Right atrium auricular region (tissue), 2 donors: Measurements from ENCODE around the gene SPATC1L. TPM values are rescaled to one million over a fixed set of nuclear protein-coding genes. Genes with fewer than 3 reads are reported as not detected.
"Not testable (repeated sequence)": the region's sequence is repeated elsewhere in the genome, so short reads cannot be mapped to it uniquely, and the experiment has no call there.

ENCODE experiments used
- DNase-seq: peaks from one replicate; pipeline ENCODE4 v3.0.0-alpha.2; 2019; ENCODE audit warnings: low spot score
- H3K27ac ChIP-seq, 2 donors: fragments of 200-600 bp; sonication (generic); 1 replicate in 1 of 2; 2 replicates in 1 of 2; pipeline ENCODE4 v1.5.1; 2016 to 2019
- H3K27me3 ChIP-seq, 2 donors: fragments of 200-600 bp; sonication (generic); one replicate each; pipeline versions ENCODE4 v1.5.1 to v1.6.0; 2017 to 2019
- H3K36me3 ChIP-seq: fragments of 200-600 bp; sonication (generic); one replicate; pipeline ENCODE4 v1.5.1; 2016
- H3K4me1 ChIP-seq, 2 donors: fragments of 200-600 bp; sonication (generic); one replicate each; pipeline versions ENCODE4 v1.5.1 to v1.6.0; 2017 to 2019
- H3K4me3 ChIP-seq, 2 donors: fragments of 200-600 bp; sonication (generic); 1 replicate in 1 of 2; 2 replicates in 1 of 2; pipeline ENCODE4 v1.5.1; 2017 to 2019; ENCODE audit warnings: mild to moderate bottlenecking in 1 of 2, moderate library complexity in 1 of 2
- H3K9me3 ChIP-seq, 2 donors: fragments of 200-600 bp; sonication (generic); one replicate each; pipeline ENCODE4 v1.5.1; 2019
- CTCF ChIP-seq, 2 donors: fragments of 200-600 bp; sonication (generic); IDR thresholded peaks; one replicate each; pipeline ENCODE4 v1.5.1; 2019; ENCODE audit warnings: antibody characterized with exemption in 2 of 2
- total RNA-seq, 2 donors: library from RNA; depleted of rRNA; stranded (reverse); fragments of >200 nt; gene quantifications; one replicate each; pipeline ENCODE4 v1.1.0, GENCODE V29; 2016

SPATC1L gene
- total RNA-seq, 2 donors from 2014 or later = 8.7 to 12.5 TPM

DNA sequence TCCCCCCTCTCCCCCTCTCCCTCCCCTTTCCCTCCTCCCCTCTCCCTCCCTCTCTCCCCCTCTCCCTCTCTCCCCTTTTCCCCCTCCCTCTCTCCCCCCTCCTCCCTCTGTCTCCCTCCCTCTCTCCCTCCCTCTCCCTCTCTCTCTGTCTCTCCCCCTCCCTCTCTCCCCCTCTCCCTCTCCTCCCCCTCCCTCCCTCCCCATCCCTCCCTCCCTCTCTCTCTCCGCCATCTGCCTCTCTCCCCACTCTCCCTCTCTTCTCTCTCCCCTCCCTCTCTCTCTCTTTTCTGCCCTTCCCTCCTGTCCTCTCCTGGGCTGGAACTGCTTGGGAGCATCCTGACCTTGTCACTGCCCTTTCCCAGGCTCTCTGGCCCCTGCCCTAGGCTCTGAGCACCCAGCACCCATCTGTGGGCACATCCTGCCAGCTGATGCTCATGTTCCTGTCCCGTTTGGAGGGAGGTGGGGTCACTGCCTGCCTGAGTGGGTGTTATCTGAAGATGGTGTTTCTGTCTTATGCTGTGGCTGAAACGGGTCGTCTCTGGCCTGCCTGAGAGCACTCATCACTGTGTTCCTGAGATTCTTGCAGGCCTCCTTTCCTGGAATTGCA is 39.7 kb downstream of the SPATC1L start:
- H3K4me1 ChIP-seq = peaks cover 0 to 6% of the 10 kb centered on the region in 2 donors
- H3K4me3 ChIP-seq = no peak overlapping the region
- no peak overlapping the region for H3K27ac ChIP-seq
- no peaks in the 10 kb centered on the region for H3K27me3 ChIP-seq
- H3K36me3 ChIP-seq = no peaks in the 10 kb centered on the region
- no peak for TF ChIP-seq CTCF (IDR thresholded peaks at IDR 0.05)
- DNase-seq = no peak
- no peaks in the 10 kb centered on the region for H3K9me3 ChIP-seq

DNA sequence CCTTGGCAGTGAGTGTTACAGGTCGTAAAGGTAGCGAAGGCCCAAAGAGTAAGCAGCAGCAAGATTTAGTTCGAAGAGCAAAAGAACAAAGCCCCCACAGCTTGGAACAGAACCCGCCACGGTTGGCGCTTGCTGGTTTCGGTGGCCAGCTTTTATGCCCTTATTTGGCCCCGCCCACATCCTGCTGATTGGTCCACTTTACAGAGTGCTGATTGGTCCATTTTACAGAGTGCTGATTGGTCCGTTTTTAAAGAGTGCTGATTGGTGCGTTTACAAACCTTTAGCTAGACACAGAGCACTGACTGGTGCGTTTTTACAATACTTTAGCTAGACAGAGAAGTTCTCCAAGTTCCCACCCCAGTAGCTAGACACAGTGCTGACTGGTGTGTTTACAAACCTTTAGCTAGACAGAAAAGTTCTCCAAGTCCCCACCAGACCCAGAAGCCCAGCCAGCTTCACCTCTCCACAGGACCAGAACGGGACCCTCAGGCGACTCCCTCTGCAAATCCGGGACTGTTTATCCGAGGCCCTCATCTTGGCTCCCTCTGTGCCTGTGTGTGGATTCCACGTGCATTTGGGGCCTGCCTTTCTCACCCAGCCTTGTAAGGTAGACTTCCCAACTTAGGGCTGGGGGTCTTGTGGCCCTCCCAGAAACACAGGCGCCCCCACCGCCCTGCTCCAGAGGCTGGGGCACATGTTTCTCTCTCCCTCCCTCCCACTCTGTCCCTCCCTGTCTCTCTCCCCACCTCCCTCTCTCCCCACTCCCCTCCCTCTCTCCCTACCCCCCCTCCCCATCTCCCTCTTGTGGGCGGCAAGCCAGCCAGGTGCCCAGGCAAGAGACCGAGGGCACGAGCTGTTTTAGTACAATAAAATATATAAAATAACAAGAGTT is 41.4 kb downstream of the SPATC1L start:
- no peak for DNase-seq
- peaks cover 0 to 6% of the 10 kb centered on the region in 2 donors for H3K4me1 ChIP-seq
- no peak overlapping the region for H3K4me3 ChIP-seq
- no peak overlapping the region for H3K27ac ChIP-seq
- H3K36me3 ChIP-seq = no peaks in the 10 kb centered on the region
- H3K9me3 ChIP-seq = no peaks in the 10 kb centered on the region
- TF ChIP-seq CTCF (IDR thresholded peaks at IDR 0.05) = no peak
- H3K27me3 ChIP-seq = no peaks in the 10 kb centered on the region

DNA sequence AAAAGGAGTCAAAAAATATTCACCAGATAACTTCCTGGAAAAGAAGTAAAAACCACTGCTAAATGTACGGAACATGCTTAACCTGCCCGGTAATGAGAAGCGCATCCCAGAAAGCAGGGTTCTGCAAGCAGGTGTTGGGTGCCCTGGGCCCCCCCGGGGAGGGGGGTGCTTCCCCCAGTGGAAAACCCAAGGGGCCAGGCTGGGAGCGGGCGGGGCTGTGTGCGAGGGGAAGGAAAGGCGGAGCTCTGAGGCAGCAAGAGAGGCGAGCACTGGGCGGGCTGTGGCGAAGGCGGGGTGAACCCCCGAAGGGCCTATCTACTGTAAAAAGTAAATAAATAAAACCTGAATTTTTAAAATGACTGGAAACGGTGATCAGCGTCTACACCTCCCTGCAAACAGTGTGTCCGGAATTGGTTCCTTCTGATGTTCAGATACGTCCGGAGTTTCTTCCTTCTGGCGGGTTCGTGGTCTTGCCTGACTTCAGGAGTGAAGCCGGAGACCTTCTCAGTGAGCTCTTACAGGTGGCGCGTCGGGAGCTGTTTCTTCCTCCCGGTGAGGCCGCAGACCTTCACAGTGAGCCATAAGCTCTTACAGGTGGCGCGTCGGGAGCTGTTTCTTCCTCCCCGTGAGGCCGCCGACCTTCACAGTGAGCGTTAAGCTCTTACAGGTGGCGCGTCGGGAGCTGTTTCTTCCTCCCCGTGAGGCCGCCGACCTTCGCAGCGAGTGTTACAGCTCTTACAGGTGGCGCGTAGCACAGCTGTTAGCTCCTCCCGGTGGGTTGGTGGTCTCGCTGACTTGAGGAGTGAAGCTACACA is 42.3 kb downstream of the SPATC1L start:
- H3K9me3 ChIP-seq = no peaks in the 10 kb centered on the region
- no peak overlapping the region for H3K4me3 ChIP-seq
- no peak for DNase-seq
- H3K36me3 ChIP-seq = no peaks in the 10 kb centered on the region
- no peaks in the 10 kb centered on the region for H3K27me3 ChIP-seq
- H3K4me1 ChIP-seq = peaks cover 0 to 6% of the 10 kb centered on the region in 2 donors
- no peak for TF ChIP-seq CTCF (IDR thresholded peaks at IDR 0.05)
- no peak overlapping the region for H3K27ac ChIP-seq

DNA sequence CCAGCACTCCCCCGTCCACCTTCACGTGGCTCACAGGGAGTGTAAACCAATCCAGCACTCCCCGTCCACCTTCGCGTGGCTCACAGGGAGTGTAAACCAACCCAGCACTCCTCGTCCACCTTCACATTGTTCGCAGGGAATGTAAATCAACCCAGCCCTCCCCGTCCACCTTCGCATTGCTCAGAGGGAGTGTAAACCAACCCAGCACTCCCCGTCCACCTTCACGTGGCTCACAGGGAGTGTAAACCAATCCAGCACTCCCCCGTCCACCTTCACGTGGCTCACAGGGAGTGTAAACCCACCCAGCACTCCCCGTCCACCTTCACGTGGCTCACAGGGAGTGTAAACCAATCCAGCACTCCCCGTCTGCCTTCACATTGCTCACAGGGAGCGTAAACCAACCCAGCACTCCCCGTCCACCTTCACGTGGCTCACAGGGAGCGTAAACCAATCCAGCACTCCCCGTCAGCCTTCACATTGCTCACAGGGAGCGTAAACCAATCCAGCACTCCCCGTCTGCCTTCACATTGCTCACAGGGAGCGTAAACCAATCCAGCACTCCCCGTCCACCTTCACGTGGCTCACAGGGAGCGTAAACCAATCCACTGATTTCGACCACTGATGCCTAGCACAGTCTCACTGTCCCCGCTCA is 43.8 kb downstream of the SPATC1L start:
- DNase-seq, H3K27me3 ChIP-seq: not testable (repeated sequence)

GRCh38 chr21:46139686-46140085 is 44.6 kb downstream of the SPATC1L start:
- Histone ChIP-seq H3K9me3 (no peaks in the 10 kb centered on the region), H3K4me1 (peaks cover 0 to 6% of the 10 kb centered on the region in 2 donors), H3K36me3 (no peaks in the 10 kb centered on the region), H3K27me3 (no peaks in the 10 kb centered on the region), H3K4me3 (no peak overlapping the region), H3K27ac (no peak overlapping the region)
- no peak for DNase-seq
- TF ChIP-seq CTCF (IDR thresholded peaks at IDR 0.05) = no peak

More for the DNA sequence above, 43.8 kb downstream of the SPATC1L start:
- not testable (repeated sequence) for H3K9me3 ChIP-seq, H3K4me3 ChIP-seq, H3K4me1 ChIP-seq, H3K36me3 ChIP-seq, H3K27ac ChIP-seq
